SK-N-MC (cell line): ENCODE results near the gene CLCN4.

Source experiments
- DNase-seq: peaks from one replicate; pipeline ENCODE4 v3.0.0-alpha.2; 2011; ENCODE audit warnings: low read depth, low spot score
- H3K27ac ChIP-seq: fragments of 200-600 bp; sonication (generic); 2 replicates; pipeline ENCODE4 v1.5.1; 2016; ENCODE audit warnings: mixed run types
- H3K36me3 ChIP-seq: fragments of 200-600 bp; sonication (generic); 2 replicates; pipeline ENCODE4 v1.6.1; 2017; ENCODE audit warnings: antibody characterized with exemption, low read length, mixed read lengths; ENCODE audit not compliant: insufficient read depth
- H3K4me3 ChIP-seq: fragments of 200-600 bp; sonication (generic); 2 replicates; pipeline ENCODE4 v1.5.1; 2016
- H3K9ac ChIP-seq: fragments of 200-600 bp; sonication (generic); 2 replicates; pipeline ENCODE4 v1.8.0; 2017; ENCODE audit warnings: mixed run types, mixed read lengths; ENCODE audit not compliant: insufficient read length
- H3K9me3 ChIP-seq: fragments of 200-600 bp; sonication (generic); 2 replicates; pipeline ENCODE4 v1.6.1; 2017; ENCODE audit warnings: low read depth, mild to moderate bottlenecking, antibody characterized with exemption, low read length, moderate library complexity, mixed read lengths
- EZH2 ChIP-seq: fragments of 200-600 bp; sonication (generic); IDR thresholded peaks from one replicate; pipeline ENCODE4 v1.6.1; 2017; ENCODE audit warnings: antibody characterized with exemption
- FOXP2 ChIP-seq: optimal IDR thresholded peaks from 2 replicates; pipeline ENCODE3; 2011; ENCODE audit warnings: mild to moderate bottlenecking, moderate library complexity; ENCODE audit not compliant: insufficient read depth; ENCODE audit errors: extremely low read length, control extremely low read depth
- POLR2AphosphoS5 ChIP-seq: IDR thresholded peaks from 2 replicates; pipeline ENCODE4 v1.6.1; 2012; ENCODE audit warnings: mild to moderate bottlenecking, low read depth, low read length, borderline replicate concordance

The CLCN4 gene

DNA sequence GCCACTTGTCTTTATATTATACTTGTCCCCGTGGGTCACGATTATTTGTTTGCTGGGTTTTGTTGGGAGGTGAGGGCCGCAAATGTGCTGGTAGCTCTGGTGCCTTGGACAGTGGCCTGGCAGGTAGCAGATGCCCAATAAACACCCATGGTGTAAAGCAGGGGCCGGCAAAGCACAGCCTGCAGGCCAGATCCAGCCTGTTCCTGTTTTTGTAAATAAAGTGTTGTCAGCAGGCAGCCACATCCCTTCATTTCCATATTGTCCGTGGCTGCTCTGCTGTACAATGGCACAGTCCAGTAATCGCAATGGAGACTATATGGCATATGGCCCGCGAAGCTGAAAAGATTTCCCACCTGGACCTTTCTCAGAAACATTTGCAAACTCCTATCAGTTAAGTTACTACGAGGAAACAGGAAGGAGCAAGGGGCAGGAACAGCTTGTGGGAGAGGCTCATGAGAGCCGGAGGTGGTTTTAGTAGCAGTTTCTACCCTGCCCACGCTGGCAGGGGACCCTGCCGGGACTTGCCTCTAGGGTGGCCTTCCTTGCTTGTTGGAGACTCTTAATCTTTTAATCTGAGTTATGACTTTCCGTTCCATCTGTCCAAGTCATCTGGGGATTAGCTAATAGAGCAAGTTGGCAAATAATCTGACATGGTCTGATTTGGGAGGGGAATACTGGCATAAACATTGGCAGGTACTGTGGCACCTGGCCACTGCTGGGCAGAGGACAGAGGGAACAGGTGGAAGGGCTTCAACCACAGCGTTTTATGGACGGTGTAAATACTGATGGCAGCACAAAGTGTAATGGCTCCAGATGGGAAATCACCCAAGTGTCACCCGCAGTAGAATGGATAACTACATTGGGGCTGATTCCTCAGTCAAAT lies 19.6 kb downstream of the CLCN4 start:
- DNase-seq, result no peak
- TF ChIP-seq FOXP2, result no peak
- no peak overlapping the region for H3K27ac ChIP-seq
- no peak overlapping the region for H3K9ac ChIP-seq
- H3K4me3 ChIP-seq, result no peak overlapping the region
- H3K36me3 ChIP-seq, result no peaks in the 10 kb centered on the region
- H3K9me3 ChIP-seq, result no peaks in the 10 kb centered on the region

DNA sequence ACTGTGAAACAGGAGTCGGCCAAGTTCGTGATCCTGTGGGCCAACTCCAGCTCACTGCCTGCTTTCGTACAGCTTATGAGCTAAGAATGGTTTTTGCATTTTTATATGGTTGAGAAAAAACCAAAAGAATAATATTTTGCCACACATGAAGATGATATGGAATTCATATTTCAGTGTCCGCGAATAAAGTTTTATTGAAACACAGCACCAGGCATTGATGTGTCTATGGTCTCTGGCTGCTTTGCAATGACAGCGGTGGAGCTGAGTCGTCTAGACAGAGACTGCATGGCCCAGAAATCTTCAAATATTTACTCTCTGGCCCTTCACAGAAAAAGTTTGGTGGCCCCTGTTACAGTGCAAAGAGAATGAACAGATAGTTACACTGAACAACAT lies 20.2 kb downstream of the CLCN4 start:
- H3K27ac ChIP-seq, result no peak overlapping the region
- no peaks in the 10 kb centered on the region for H3K36me3 ChIP-seq
- no peaks in the 10 kb centered on the region for H3K9me3 ChIP-seq
- DNase-seq, result no peak
- no peak for TF ChIP-seq FOXP2
- no peak for TF ChIP-seq EZH2
- no peak for TF ChIP-seq POLR2AphosphoS5
- no peak overlapping the region for H3K9ac ChIP-seq
- no peak overlapping the region for H3K4me3 ChIP-seq

DNA sequence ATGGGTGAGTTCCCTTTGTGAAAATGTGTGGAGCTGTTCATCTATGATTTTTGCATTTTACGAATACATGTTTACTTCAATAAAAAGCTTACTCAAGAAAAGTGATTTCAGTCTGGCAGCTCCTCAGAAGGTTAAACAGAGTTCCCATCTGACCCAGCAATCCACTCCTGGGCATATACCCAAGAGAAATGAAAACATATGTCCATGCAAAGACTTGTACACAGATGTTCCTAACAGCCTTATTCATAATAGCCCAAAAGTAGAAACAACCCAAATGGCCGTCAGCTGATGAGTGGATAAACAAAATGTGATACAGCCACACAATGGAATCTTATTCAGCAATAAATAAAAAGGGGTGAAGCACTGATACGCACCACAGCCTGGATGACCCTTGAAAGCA lies 20.8 kb downstream of the CLCN4 start:
- H3K4me3 ChIP-seq, result no peak overlapping the region
- H3K27ac ChIP-seq, result no peak overlapping the region
- no peak overlapping the region for H3K9ac ChIP-seq
- no peaks in the 10 kb centered on the region for H3K9me3 ChIP-seq
- DNase-seq, result no peak
- H3K36me3 ChIP-seq, result no peaks in the 10 kb centered on the region
- TF ChIP-seq EZH2 (no peak), FOXP2 (no peak), POLR2AphosphoS5 (no peak)

DNA sequence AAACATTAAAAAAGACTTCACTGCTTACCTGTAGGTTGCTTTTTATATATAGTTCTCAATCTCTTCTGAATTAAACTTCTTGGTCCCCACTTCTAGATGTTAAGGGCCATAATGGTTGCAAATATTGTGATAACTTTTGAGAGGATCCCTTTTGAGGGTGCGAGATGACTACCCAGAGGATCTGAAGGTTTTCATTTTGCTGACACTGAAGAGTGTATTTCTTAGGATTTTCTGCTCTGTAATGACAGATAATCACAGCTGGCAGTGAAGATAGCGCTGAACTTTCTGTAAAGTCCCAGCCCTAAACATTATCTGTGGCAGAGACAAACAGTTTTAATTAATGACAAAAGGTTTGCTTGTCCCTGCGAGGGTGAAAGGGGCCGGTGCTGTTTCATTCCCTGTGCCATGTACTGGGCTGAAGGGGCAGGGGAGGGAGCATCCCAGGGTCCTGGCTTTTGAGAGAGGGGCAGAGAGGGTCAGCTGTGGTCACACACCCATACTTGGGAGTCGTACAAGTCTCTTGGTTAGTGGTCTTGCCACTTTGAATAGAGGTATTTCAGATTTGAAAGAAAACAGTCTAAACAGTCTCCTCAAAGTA lies 22.2 kb downstream of the CLCN4 start:
- H3K27ac ChIP-seq, result no peak overlapping the region
- H3K4me3 ChIP-seq, result no peak overlapping the region
- TF ChIP-seq POLR2AphosphoS5, result no peak
- no peak for TF ChIP-seq FOXP2
- no peak for TF ChIP-seq EZH2
- H3K9me3 ChIP-seq, result no peaks in the 10 kb centered on the region
- no peaks in the 10 kb centered on the region for H3K36me3 ChIP-seq
- DNase-seq, result no peak
- no peak overlapping the region for H3K9ac ChIP-seq

DNA sequence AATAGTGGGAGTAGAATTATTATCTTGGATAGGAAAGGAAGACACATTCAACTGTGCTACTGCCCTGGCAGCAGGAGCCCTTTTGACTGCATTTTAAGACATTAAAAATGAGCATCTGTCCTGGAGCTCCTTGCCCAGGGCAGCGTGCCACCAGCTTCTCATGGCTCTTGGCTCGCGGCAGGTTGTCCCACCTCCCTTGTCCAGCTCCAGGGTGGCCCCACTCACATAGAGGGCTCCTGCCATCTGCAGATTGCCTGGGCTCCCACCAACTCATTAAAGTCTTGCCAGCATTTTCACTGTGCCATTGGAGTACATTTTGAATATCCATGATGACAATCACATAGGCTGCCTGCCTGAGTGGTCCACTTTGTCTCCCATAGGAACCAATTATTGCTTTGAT lies 27.0 kb downstream of the CLCN4 start:
- Histone ChIP-seq H3K9ac (no peak overlapping the region), H3K27ac (no peak overlapping the region), H3K9me3 (no peaks in the 10 kb centered on the region), H3K36me3 (no peaks in the 10 kb centered on the region), H3K4me3 (no peak overlapping the region)
- TF ChIP-seq EZH2 (no peak), FOXP2 (no peak), POLR2AphosphoS5 (no peak)
- DNase-seq, result no peak

DNA sequence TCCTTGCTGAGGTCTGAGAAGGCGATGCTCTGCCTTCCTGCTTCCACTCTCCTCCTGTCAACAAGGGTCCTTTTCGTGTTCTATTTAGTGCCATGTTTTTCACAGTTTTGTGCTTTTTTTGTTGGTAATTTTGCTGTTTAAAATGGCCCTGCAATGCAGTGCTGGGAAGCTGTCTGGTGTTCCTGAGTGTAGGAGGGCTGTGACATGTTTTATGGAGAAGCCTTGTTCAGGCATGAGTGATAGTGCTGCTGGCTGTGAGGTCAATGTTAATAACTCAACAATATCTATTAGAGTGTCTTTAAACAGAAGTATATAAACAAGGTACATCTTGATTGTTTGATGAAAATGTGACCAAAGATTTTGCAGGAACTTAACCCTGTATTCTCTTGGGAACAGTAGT lies 27.6 kb downstream of the CLCN4 start:
- DNase-seq, result no peak
- Histone ChIP-seq H3K36me3 (no peaks in the 10 kb centered on the region), H3K27ac (no peak overlapping the region), H3K9me3 (no peaks in the 10 kb centered on the region), H3K4me3 (no peak overlapping the region), H3K9ac (no peak overlapping the region)
- no peak for TF ChIP-seq POLR2AphosphoS5
- no peak for TF ChIP-seq EZH2
- no peak for TF ChIP-seq FOXP2

DNA sequence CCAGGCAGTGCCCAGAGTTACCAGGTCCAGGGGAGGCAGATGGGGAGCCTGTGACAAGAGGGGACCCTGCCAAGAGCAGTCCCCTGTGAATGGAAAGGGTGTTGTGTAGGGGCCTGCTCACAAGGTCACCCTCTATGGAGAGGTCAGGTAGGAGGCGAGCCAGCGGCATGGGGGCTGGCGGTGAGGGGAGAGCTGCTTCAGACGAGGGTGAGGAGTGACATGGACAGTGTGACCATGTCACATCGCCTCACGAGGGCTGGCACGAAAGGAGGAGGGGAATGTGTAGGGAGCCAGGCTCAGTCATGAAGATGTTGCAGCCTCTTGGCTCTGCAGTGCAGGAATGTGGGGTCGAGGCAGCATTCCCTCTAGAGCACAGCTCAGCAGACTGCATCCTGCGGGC lies 29.6 kb downstream of the CLCN4 start:
- Histone ChIP-seq H3K9ac (no peak overlapping the region), H3K4me3 (no peak overlapping the region), H3K27ac (no peak overlapping the region), H3K9me3 (no peaks in the 10 kb centered on the region), H3K36me3 (no peaks in the 10 kb centered on the region)
- TF ChIP-seq EZH2 (no peak), FOXP2 (no peak), POLR2AphosphoS5 (no peak)
- DNase-seq, result no peak

DNA sequence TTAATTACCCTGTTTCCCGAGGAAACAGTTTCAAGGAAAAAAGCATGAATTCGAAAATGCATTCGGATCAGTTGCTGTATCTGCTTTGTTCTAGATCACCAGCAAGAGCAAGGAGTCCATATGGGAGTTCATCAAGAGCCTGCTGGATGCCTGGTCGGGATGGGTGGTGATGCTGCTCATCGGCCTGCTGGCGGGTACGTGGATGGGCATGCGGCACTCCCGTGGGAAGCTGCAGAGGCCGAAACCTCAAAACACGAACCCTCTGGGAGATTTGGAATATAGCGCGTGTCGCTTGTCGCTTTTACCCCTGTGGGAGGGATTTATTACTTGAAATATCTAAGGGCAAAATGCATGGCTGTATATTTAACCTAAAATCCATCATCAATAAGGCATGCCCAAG lies 30.6 kb downstream of the CLCN4 start:
- H3K36me3 ChIP-seq, result no peaks in the 10 kb centered on the region
- DNase-seq, result no peak
- no peak overlapping the region for H3K27ac ChIP-seq
- H3K9ac ChIP-seq, result no peak overlapping the region
- H3K4me3 ChIP-seq, result no peak overlapping the region
- no peak for TF ChIP-seq EZH2
- no peak for TF ChIP-seq POLR2AphosphoS5
- TF ChIP-seq FOXP2, result no peak
- H3K9me3 ChIP-seq, result no peaks in the 10 kb centered on the region

DNA sequence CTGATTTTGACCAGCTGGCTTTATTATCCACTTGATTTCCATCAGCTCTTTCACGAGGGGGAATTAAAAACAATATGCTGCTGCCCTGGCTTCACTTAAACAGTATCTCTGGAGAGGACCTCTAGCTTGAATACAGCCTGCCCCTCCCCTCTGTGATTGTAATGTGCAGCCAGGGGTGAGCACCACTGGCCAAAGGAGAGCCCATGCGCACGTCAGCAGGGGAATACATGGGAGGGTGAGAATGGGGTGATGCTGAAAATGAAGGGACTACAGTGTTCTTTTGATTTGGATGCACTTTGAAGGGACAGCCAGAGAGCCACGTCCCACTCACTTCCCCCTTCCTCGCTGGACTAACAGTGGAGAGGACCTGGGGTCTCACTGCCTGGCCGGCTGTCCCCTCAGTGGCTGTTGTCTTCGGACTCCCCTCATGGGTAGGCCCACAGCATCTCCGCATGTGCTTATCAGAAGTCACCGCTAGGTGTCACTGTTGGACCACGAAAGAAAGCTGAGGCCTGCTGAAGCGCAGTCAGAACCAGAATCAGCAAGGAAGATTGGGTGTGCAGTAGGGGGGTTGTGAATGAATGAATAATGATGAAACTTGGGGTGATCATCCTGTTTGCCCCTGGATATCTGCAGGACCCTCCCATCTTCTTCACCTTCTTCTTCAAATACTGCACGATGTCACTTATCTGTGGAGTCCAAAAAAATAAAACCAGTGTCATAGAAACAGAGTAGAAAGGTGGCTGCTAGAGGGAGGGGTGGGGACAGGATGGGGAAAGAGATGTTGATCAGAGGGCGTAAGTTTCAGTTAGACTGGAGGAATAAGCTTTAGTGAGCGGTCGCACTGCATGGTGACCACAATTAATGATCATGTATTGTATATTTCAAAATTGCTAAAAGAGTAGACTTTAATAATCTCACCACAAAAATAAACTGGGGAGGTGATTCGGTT lies 32.8 kb downstream of the CLCN4 start:
- Histone ChIP-seq H3K4me3 (no peak overlapping the region), H3K9ac (no peak overlapping the region), H3K27ac (no peak overlapping the region), H3K9me3 (no peaks in the 10 kb centered on the region), H3K36me3 (no peaks in the 10 kb centered on the region)
- no peak for DNase-seq
- TF ChIP-seq EZH2, result no peak
- TF ChIP-seq POLR2AphosphoS5, result no peak
- no peak for TF ChIP-seq FOXP2
